HEK293 (cell line): ENCODE measurements around the gene RPL4.

Source experiments
- CTCF ChIA-PET: fragments of 350-600 bp; formaldehyde crosslinking; extraction: SDS; loops from one replicate; lab custom pipeline; 2021; ENCODE audit warnings: antibody characterized with exemption; lab: Yijun Ruan, JAX
- POLR2A ChIA-PET: fragments of 300-600 bp; formaldehyde crosslinking; extraction: SDS; loops from one replicate; lab custom pipeline; 2020; ENCODE audit warnings: antibody characterized with exemption, inconsistent platforms; lab: Yijun Ruan, JAX
- H3K27ac ChIP-seq: fragments of 200-500 bp; sonication (Bioruptor generic); 2 replicates; pipeline ENCODE4 v1.5.1; 2014; ENCODE audit warnings: low read depth, low read length, control low read depth, inconsistent platforms; ENCODE audit errors: extremely low read depth
- H3K36me3 ChIP-seq, 2 experiments: fragments of 200-500 bp in 1 of 2; sonication (Bioruptor generic) in 1 of 2; 1 replicate in 1 of 2; 2 replicates in 1 of 2; pipeline ENCODE4 v1.5.1; 2014 to 2017; ENCODE audit warnings: inconsistent platforms in 2 of 2, low read length in 2 of 2; ENCODE audit not compliant: control insufficient read depth in 2 of 2, insufficient read depth in 1 of 2
- H3K4me1 ChIP-seq: fragments of 200-500 bp; sonication (Bioruptor generic); 2 replicates; pipeline ENCODE4 v1.5.1; 2014; ENCODE audit warnings: mild to moderate bottlenecking, low read length, inconsistent platforms; ENCODE audit not compliant: control insufficient read depth, insufficient read depth
- H3K4me3 ChIP-seq: 2 replicates; pipeline ENCODE4 v1.5.1; 2011; ENCODE audit warnings: low read depth, mild to moderate bottlenecking, control low read depth, low read length, moderate library complexity
- H3K9me3 ChIP-seq: fragments of 200-500 bp; sonication (Bioruptor generic); 2 replicates; pipeline ENCODE4 v1.5.1; 2014; ENCODE audit warnings: low read depth, low read length, inconsistent platforms; ENCODE audit not compliant: control insufficient read depth, insufficient read depth
- GLI4 ChIP-seq: fragments of 450-650 bp; formaldehyde crosslinking; IDR thresholded peaks from 2 replicates; pipeline ENCODE4 v1.5.1; 2016; ENCODE audit warnings: missing biosample characterization, missing genetic modification characterization
- SCRT2 ChIP-seq: fragments of 450-650 bp; formaldehyde crosslinking; IDR thresholded peaks from 2 replicates; pipeline ENCODE4 v1.5.1; 2016; ENCODE audit warnings: missing biosample characterization, missing genetic modification characterization
- SETDB1 ChIP-seq: IDR thresholded peaks from one replicate; pipeline ENCODE4 v1.6.1; 2017; ENCODE audit warnings: mild to moderate bottlenecking, low read length, moderate library complexity, mixed read lengths; ENCODE audit not compliant: insufficient read length
- TRIM28 ChIP-seq: IDR thresholded peaks from 2 replicates; pipeline ENCODE4 v1.6.1; 2011; ENCODE audit warnings: low read length, control low read depth, borderline replicate concordance
- ZBTB21 ChIP-seq: fragments of 450-650 bp; formaldehyde crosslinking; IDR thresholded peaks from 2 replicates; pipeline ENCODE4 v1.5.1; 2017; ENCODE audit warnings: missing biosample characterization, missing genetic modification characterization
- ZNF132 ChIP-seq: fragments of 450-650 bp; formaldehyde crosslinking; IDR thresholded peaks from 2 replicates; pipeline ENCODE4 v1.5.1; 2017; ENCODE audit warnings: missing biosample characterization, missing genetic modification characterization, borderline replicate concordance
- ZNF155 ChIP-seq: fragments of 450-650 bp; formaldehyde crosslinking; IDR thresholded peaks from 2 replicates; pipeline ENCODE4 v1.5.1; 2016; ENCODE audit warnings: missing biosample characterization, missing genetic modification characterization
- ZNF274 ChIP-seq, 2 experiments: fragments of 200-500 bp in 1 of 2; fragments of 450-650 bp in 1 of 2; sonication (Bioruptor generic) in 1 of 2; formaldehyde crosslinking in 1 of 2; IDR thresholded peaks; 2 replicates each; pipeline versions ENCODE4 v1.5.1 to v1.6.1; 2014 to 2016; ENCODE audit warnings: borderline replicate concordance in 1 of 2, inconsistent platforms in 1 of 2, low read length in 1 of 2, missing biosample characterization in 1 of 2, missing genetic modification characterization in 1 of 2
- ZNF433 ChIP-seq: fragments of 450-650 bp; formaldehyde crosslinking; IDR thresholded peaks from 2 replicates; pipeline ENCODE4 v1.5.1; 2016; ENCODE audit warnings: missing biosample characterization, missing genetic modification characterization, low read depth
- ZNF521 ChIP-seq: fragments of 450-650 bp; formaldehyde crosslinking; IDR thresholded peaks from 2 replicates; pipeline ENCODE4 v1.5.1; 2017; ENCODE audit warnings: missing biosample characterization, mild to moderate bottlenecking, missing genetic modification characterization
- ZNF555 ChIP-seq: fragments of 450-650 bp; formaldehyde crosslinking; conservative IDR thresholded peaks from 2 replicates; pipeline ENCODE4 v1.5.1; 2017; ENCODE audit warnings: missing biosample characterization, mild to moderate bottlenecking, missing genetic modification characterization, inconsistent platforms
- ZNF558 ChIP-seq: fragments of 450-650 bp; formaldehyde crosslinking; IDR thresholded peaks from 2 replicates; pipeline ENCODE4 v1.5.1; 2016; ENCODE audit warnings: missing biosample characterization, missing genetic modification characterization
- ZNF626 ChIP-seq: fragments of 450-650 bp; sonication (Bioruptor Pico); formaldehyde crosslinking; IDR thresholded peaks from 2 replicates; pipeline ENCODE4 v1.5.1; 2018; ENCODE audit warnings: missing biosample characterization, missing genetic modification characterization, inconsistent platforms
- ZNF747 ChIP-seq: fragments of 450-650 bp; formaldehyde crosslinking; IDR thresholded peaks from 2 replicates; pipeline ENCODE4 v1.5.1; 2016; ENCODE audit warnings: missing biosample characterization, missing genetic modification characterization
- ZNF791 ChIP-seq: fragments of 450-650 bp; formaldehyde crosslinking; IDR thresholded peaks from 2 replicates; pipeline ENCODE4 v1.5.1; 2016; ENCODE audit warnings: missing biosample characterization, missing genetic modification characterization
- TF ChIP-seq, protein P1 (sequence below): fragments of 450-650 bp; formaldehyde crosslinking; IDR thresholded peaks from 2 replicates; pipeline ENCODE4 v1.5.1; 2016; ENCODE audit warnings: missing biosample characterization, missing genetic modification characterization
- TF ChIP-seq, protein P2 (sequence below): fragments of 450-650 bp; formaldehyde crosslinking; IDR thresholded peaks from 2 replicates; pipeline ENCODE4 v1.5.1; 2017; ENCODE audit warnings: missing biosample characterization, missing genetic modification characterization
- TF ChIP-seq, protein P3 (sequence below): fragments of 450-650 bp; formaldehyde crosslinking; IDR thresholded peaks from 2 replicates; pipeline ENCODE4 v1.5.1; 2016; ENCODE audit warnings: missing biosample characterization, missing genetic modification characterization
- TF ChIP-seq, protein P4 (sequence below): fragments of 450-650 bp; formaldehyde crosslinking; IDR thresholded peaks from 2 replicates; pipeline ENCODE4 v1.5.1; 2016; ENCODE audit warnings: missing biosample characterization, missing genetic modification characterization

The RPL4 gene

GRCh38 chr15:66456211-66456610 is 48.4 kb downstream of the RPL4 start:
- CTCF ChIA-PET, result interaction anchor here (0.7 kb wide), 1 partner anchor 53 kb away, joined by 3 read pairs; no protein-coding TSS in a partner anchor
- no peak overlapping the region for H3K27ac ChIP-seq
- POLR2A ChIA-PET, result no interaction called here

GRCh38 chr15:66454143-66454542 is 50.5 kb downstream of the RPL4 start:
- CTCF ChIA-PET, result no interaction called here
- no peak overlapping the region for H3K4me3 ChIP-seq
- POLR2A ChIA-PET, result no interaction called here
- H3K27ac ChIP-seq, result no peak overlapping the region
- TF ChIP-seq GLI4 (tag by site-specific recombination) (no peak), SCRT2 (peak; percentile 39)
- TF ChIP-seq, all 188 proteins: peak for 1
- Histone ChIP-seq H3K4me1 (no peaks in the 10 kb centered on the region), H3K36me3 (peaks cover 0 to 2% of the 10 kb centered on the region in 2 experiments; a peak in 2 of 3 replicates), H3K9me3 (no peaks in the 10 kb centered on the region)

More at GRCh38 chr15:66456211-66456610, 48.4 kb downstream of the RPL4 start:
- Histone ChIP-seq H3K4me1 (no peaks in the 10 kb centered on the region), H3K4me3 (no peak overlapping the region), H3K36me3 (no peaks in the 10 kb centered on the region; a peak in 1 of 3 replicates), H3K9me3 (no peaks in the 10 kb centered on the region)
- TF ChIP-seq ZBTB21 (tag by site-specific recombination) (no peak), ZNF555 (no peak), ZNF274 (IDR thresholded peaks at IDR 0.05; ENCODE audit: low read length) (no peak), ZNF274 (tag by site-specific recombination; IDR thresholded peaks at IDR 0.05; ENCODE audit: borderline replicate concordance) (no peak), ZNF558 (tag by site-specific recombination) (no peak), TRIM28 (no peak)
- TF ChIP-seq, protein P1, sequence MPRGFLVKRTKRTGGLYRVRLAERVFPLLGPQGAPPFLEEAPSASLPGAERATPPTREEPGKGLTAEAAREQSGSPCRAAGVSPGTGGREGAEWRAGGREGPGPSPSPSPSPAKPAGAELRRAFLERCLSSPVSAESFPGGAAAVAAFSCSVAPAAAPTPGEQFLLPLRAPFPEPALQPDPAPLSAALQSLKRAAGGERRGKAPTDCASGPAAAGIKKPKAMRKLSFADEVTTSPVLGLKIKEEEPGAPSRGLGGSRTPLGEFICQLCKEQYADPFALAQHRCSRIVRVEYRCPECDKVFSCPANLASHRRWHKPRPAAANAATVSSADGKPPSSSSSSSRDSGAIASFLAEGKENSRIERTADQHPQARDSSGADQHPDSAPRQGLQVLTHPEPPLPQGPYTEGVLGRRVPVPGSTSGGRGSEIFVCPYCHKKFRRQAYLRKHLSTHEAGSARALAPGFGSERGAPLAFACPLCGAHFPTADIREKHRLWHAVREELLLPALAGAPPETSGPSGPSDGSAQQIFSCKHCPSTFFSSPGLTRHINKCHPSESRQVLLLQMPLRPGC, result no peak
- TF ChIP-seq, protein P2, sequence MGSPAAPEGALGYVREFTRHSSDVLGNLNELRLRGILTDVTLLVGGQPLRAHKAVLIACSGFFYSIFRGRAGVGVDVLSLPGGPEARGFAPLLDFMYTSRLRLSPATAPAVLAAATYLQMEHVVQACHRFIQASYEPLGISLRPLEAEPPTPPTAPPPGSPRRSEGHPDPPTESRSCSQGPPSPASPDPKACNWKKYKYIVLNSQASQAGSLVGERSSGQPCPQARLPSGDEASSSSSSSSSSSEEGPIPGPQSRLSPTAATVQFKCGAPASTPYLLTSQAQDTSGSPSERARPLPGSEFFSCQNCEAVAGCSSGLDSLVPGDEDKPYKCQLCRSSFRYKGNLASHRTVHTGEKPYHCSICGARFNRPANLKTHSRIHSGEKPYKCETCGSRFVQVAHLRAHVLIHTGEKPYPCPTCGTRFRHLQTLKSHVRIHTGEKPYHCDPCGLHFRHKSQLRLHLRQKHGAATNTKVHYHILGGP (tag by site-specific recombination), result no peak
- TF ChIP-seq, protein P3, sequence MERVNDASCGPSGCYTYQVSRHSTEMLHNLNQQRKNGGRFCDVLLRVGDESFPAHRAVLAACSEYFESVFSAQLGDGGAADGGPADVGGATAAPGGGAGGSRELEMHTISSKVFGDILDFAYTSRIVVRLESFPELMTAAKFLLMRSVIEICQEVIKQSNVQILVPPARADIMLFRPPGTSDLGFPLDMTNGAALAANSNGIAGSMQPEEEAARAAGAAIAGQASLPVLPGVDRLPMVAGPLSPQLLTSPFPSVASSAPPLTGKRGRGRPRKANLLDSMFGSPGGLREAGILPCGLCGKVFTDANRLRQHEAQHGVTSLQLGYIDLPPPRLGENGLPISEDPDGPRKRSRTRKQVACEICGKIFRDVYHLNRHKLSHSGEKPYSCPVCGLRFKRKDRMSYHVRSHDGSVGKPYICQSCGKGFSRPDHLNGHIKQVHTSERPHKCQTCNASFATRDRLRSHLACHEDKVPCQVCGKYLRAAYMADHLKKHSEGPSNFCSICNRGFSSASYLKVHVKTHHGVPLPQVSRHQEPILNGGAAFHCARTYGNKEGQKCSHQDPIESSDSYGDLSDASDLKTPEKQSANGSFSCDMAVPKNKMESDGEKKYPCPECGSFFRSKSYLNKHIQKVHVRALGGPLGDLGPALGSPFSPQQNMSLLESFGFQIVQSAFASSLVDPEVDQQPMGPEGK, result no peak

DNA sequence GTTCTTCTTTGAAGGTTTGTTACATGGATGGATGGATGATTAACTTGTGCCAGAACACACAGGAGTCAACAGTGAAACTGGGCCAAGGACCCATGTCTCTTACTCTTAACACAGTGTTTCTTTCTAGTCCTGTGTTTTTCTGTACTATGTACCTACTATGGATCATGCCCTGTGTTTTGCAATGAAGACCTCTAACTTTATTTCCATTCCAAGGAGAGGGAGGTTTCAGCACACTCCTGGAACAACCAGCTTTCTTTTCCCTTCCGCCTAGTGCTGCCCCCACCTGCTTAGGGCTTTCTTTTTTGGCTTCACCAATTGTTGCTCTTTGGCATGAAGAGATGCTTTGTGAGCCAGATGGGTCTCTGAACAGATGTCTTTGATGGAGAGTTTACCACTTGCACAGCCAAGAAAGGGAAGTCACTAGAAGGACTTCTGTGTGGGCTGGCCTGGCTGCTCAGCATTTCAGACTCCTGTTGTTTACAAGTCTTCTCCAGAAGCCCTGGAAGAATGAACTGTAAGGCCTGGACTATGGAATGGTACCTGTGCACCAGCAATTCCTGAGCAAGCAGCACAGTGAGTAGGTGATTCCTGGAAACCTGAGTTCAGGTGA is 51.6 kb downstream of the RPL4 start:
- H3K4me3 ChIP-seq, result no peak overlapping the region
- CTCF ChIA-PET, result interaction anchor here (1.0 to 1.2 kb wide), 2 partner anchors 17 to 45 kb away, joined by 4 to 5 read pairs; no protein-coding TSS in a partner anchor

GRCh38 chr15:66452420-66452819 is 52.2 kb downstream of the RPL4 start:
- no peaks in the 10 kb centered on the region for H3K4me1 ChIP-seq
- H3K27ac ChIP-seq, result no peak overlapping the region
- ChIA-PET POLR2A (no interaction called here), CTCF (interaction anchor here (1.0 to 1.2 kb wide), 2 partner anchors 16 to 45 kb away, joined by 4 to 5 read pairs; no protein-coding TSS in a partner anchor)
- H3K9me3 ChIP-seq, result no peaks in the 10 kb centered on the region
- H3K36me3 ChIP-seq, result peaks cover 5 to 9% of the 10 kb centered on the region in 2 experiments; a peak in 2 of 3 replicates
- H3K4me3 ChIP-seq, result no peak overlapping the region
- TF ChIP-seq SETDB1 (no peak), ZNF747 (tag by site-specific recombination) (no peak), ZNF155 (tag by site-specific recombination) (no peak), ZNF791 (tag by site-specific recombination) (no peak), ZNF521 (tag by site-specific recombination) (no peak), ZNF626 (tag by site-specific recombination) (no peak), ZNF132 (tag by site-specific recombination) (no peak), ZNF433 (tag by site-specific recombination) (no peak)
- TF ChIP-seq, protein P4, sequence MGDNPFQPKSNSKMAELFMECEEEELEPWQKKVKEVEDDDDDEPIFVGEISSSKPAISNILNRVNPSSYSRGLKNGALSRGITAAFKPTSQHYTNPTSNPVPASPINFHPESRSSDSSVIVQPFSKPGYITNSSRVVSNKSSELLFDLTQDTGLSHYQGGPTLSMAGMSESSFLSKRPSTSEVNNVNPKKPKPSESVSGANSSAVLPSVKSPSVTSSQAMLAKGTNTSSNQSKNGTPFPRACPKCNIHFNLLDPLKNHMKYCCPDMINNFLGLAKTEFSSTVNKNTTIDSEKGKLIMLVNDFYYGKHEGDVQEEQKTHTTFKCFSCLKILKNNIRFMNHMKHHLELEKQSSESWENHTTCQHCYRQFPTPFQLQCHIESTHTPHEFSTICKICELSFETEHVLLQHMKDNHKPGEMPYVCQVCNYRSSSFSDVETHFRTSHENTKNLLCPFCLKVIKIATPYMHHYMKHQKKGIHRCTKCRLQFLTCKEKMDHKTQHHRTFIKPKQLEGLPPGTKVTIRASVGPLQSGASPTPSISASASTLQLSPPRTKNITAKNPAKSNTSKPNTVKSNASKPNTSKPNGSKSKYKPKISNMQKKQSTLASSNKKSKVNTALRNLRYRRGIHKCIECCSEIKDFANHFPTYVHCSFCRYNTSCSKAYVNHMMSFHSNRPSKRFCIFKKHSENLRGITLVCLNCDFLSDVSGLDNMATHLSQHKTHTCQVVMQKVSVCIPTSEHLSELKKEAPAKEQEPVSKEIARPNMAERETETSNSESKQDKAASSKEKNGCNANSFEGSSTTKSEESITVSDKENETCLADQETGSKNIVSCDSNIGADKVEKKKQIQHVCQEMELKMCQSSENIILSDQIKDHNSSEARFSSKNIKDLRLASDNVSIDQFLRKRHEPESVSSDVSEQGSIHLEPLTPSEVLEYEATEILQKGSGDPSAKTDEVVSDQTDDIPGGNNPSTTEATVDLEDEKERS (tag by site-specific recombination), result no peak

More for the DNA sequence above, 51.6 kb downstream of the RPL4 start:
- Histone ChIP-seq H3K4me1 (no peaks in the 10 kb centered on the region), H3K27ac (no peak overlapping the region), H3K36me3 (peaks cover 2 to 8% of the 10 kb centered on the region in 2 experiments; a peak in 2 of 3 replicates), H3K9me3 (no peaks in the 10 kb centered on the region)
- POLR2A ChIA-PET, result no interaction called here
- no peak for TF ChIP-seq SCRT2
